Measurements from ENCODE around the gene TBC1D1.

- TF ChIP-seq RAD21 (conservative IDR thresholded peaks at IDR 0.05) (no peak), CTCF (IDR thresholded peaks at IDR 0.05; ENCODE audit: poor library complexity, severe bottlenecking) (no peak)
Measured at GRCh38 chr4:37973441-37973840, 82.6 kb downstream of the TBC1D1 start.

All from neural cell (in vitro differentiated cells).